Liver (tissue), 9 donors: ENCODE results near the gene NFE2L1. TPM values are rescaled to one million over a fixed set of nuclear protein-coding genes. Genes with fewer than 3 reads are reported as not detected.
A peak's percentile ranks its signal among the peaks of the same experiment; 100 is the strongest.

Experiments
- DNase-seq: peaks from one replicate; pipeline ENCODE4 v3.0.0-alpha.2; 2017; ENCODE audit warnings: low spot score
- H3K27ac ChIP-seq, 2 donors: one replicate each; pipeline ENCODE4 v1.7.0; 2013; ENCODE audit warnings: inconsistent platforms in 2 of 2, low read length in 2 of 2, control low read depth in 1 of 2, low read depth in 1 of 2, mild to moderate bottlenecking in 1 of 2
- H3K27me3 ChIP-seq, 4 donors: one replicate each; pipeline versions ENCODE4 v1.6.1 to v1.7.0; 2013; ENCODE audit warnings: low read length in 3 of 4, inconsistent platforms in 1 of 4, mild to moderate bottlenecking in 1 of 4, moderate library complexity in 1 of 4; ENCODE audit not compliant: control insufficient read depth in 4 of 4, insufficient read depth in 4 of 4
- H3K36me3 ChIP-seq, 4 donors: one replicate each; pipeline versions ENCODE4 v1.6.1 to v1.7.0; 2013; ENCODE audit warnings: low read length in 3 of 4, mild to moderate bottlenecking in 3 of 4, low read depth in 1 of 4, moderate library complexity in 1 of 4; ENCODE audit not compliant: control insufficient read depth in 4 of 4, insufficient read depth in 3 of 4
- H3K4me1 ChIP-seq, 4 donors: one replicate each; pipeline versions ENCODE4 v1.6.1 to v1.7.0; 2013; ENCODE audit warnings: low read length in 3 of 4, mild to moderate bottlenecking in 3 of 4, moderate library complexity in 1 of 4; ENCODE audit not compliant: control insufficient read depth in 4 of 4, insufficient read depth in 4 of 4
- H3K4me3 ChIP-seq, 3 donors: one replicate each; pipeline versions ENCODE4 v1.6.1 to v1.7.0; 2013; ENCODE audit warnings: low read length in 3 of 3, control low read depth in 1 of 3, low read depth in 1 of 3, mild to moderate bottlenecking in 1 of 3
- H3K9ac ChIP-seq, 2 donors: one replicate each; pipeline ENCODE4 v1.7.0; 2013; ENCODE audit warnings: low read length in 2 of 2, mild to moderate bottlenecking in 2 of 2, moderate library complexity in 2 of 2, control low read depth in 1 of 2, low read depth in 1 of 2
- H3K9me3 ChIP-seq, 4 donors: one replicate each; pipeline versions ENCODE4 v1.6.1 to v1.7.0; 2013; ENCODE audit warnings: low read length in 3 of 4; ENCODE audit not compliant: control insufficient read depth in 4 of 4
- ATF3 ChIP-seq: IDR thresholded peaks from 2 replicates; pipeline ENCODE4 v1.6.1; 2016; ENCODE audit warnings: antibody characterized with exemption
- EGR1 ChIP-seq, 2 donors: IDR thresholded peaks; 2 replicates each; pipeline ENCODE4 v1.6.1; 2016 to 2018; ENCODE audit warnings: antibody characterized with exemption in 2 of 2, low read depth in 2 of 2
- FOXA1 ChIP-seq: IDR thresholded peaks from 2 replicates; pipeline ENCODE4 v1.6.1; 2016; ENCODE audit warnings: antibody characterized with exemption
- HNF4A ChIP-seq, 2 donors: conservative IDR thresholded peaks; 2 replicates each; pipeline ENCODE4 v1.6.1; 2016; ENCODE audit warnings: antibody characterized with exemption in 2 of 2, mild to moderate bottlenecking in 2 of 2
- HNF4G ChIP-seq: IDR thresholded peaks from 2 replicates; pipeline ENCODE4 v1.6.1; 2016; ENCODE audit warnings: antibody characterized with exemption
- JUND ChIP-seq, 2 donors: IDR thresholded peaks; 2 replicates each; pipeline ENCODE4 v1.6.1; 2016; ENCODE audit warnings: antibody characterized with exemption in 2 of 2
- MAX ChIP-seq: IDR thresholded peaks from 2 replicates; pipeline ENCODE4 v1.6.1; 2016; ENCODE audit warnings: antibody characterized with exemption
- NR2F2 ChIP-seq: IDR thresholded peaks from 2 replicates; pipeline ENCODE4 v1.6.1; 2016; ENCODE audit warnings: antibody characterized with exemption
- RAD21 ChIP-seq, 2 donors: IDR thresholded peaks; 2 replicates each; pipeline ENCODE4 v1.6.1; 2016; ENCODE audit warnings: antibody characterized with exemption in 2 of 2, mild to moderate bottlenecking in 2 of 2
- REST ChIP-seq: IDR thresholded peaks from 2 replicates; pipeline ENCODE4 v1.6.1; 2016; ENCODE audit warnings: antibody characterized with exemption, mild to moderate bottlenecking
- RXRA ChIP-seq, 2 donors: IDR thresholded peaks; 2 replicates each; pipeline ENCODE4 v1.6.1; 2017 to 2018; ENCODE audit warnings: antibody characterized with exemption in 2 of 2, mild to moderate bottlenecking in 1 of 2
- TAF1 ChIP-seq: conservative IDR thresholded peaks from 2 replicates; pipeline ENCODE4 v1.6.1; 2016; ENCODE audit warnings: antibody characterized with exemption, mild to moderate bottlenecking
- YY1 ChIP-seq: IDR thresholded peaks from 2 replicates; pipeline ENCODE4 v1.6.1; 2016; ENCODE audit warnings: antibody characterized with exemption, mild to moderate bottlenecking
- WGBS: extraction: QIAGEN DNeasy Blood & Tissue Kit; methylation state at CpG from one replicate; pipeline ENCODE4 v1.1.7; 2013; 5-methylcytosine and 5-hydroxymethylcytosine counted together
- polyA plus RNA-seq, 2 donors: library from polyadenylated mRNA; stranded (reverse) in 1 of 2; unstranded in 1 of 2; fragments of 200-250 nt in 1 of 2; fragments of >200 nt in 1 of 2; fragmentation: Nextera tagmentation in 1 of 2; extraction: Ambion mirVana in 1 of 2; gene quantifications; one replicate each; pipeline versions ENCODE4 v1.2.1 to v1.2.3, GENCODE V29; 2013 to 2015
- total RNA-seq, 2 donors: library from RNA; depleted of rRNA; stranded (reverse); fragments of >200 nt; gene quantifications; one replicate each; pipeline ENCODE4 v1.2.3, GENCODE V29; 2014
- donor health status: healthy.
- donor health status: healthy.
- donor health status: healthy.
- donor health status: healthy.
- donor health status: healthy.

NFE2L1 gene
- total and polyA plus RNA-seq, 4 donors: 14.3 to 79.5 (median 57.6) TPM

- peak; percentile 47 for TF ChIP-seq REST
- no peak for TF ChIP-seq RAD21 (IDR thresholded peaks at IDR 0.05)
- TF ChIP-seq ATF3: no peak
- TF ChIP-seq HNF4G: peak; percentile 19
- TF ChIP-seq NR2F2: no peak
- TF ChIP-seq EGR1 (IDR thresholded peaks at IDR 0.05; ENCODE audit: low read depth in 2 of 2): no peak
- TF ChIP-seq JUND (IDR thresholded peaks at IDR 0.05): no peak
- TF ChIP-seq HNF4A (conservative IDR thresholded peaks at IDR 0.05): peak; percentile 67 to 82
- TF ChIP-seq MAX: no peak
These were observed 18.0 kb downstream of the NFE2L1 start (continued) for GRCh38 chr17:48066192-48066591.

GRCh38 chr17:48066656-48067055 lies 18.5 kb downstream of the NFE2L1 start:
- 43% methylated on average over 1 of the region's 1 CpG for WGBS
- H3K27me3 ChIP-seq: no peaks in the 10 kb centered on the region
- TF ChIP-seq MAX (no peak), YY1 (no peak), TAF1 (no peak)
- no peak overlapping the region for H3K4me3 ChIP-seq
- DNase-seq: no peak
- peaks cover 3 to 13% (median 7%) of the 10 kb centered on the region in 4 donors for H3K36me3 ChIP-seq
- no peaks in the 10 kb centered on the region for H3K9me3 ChIP-seq
- peaks cover 9 to 55% (median 48%) of the 10 kb centered on the region in 4 donors for H3K4me1 ChIP-seq
- H3K9ac ChIP-seq: peak overlapping the region in 1 of 2 donors; percentile 69
- H3K27ac ChIP-seq: peak overlapping the region; percentile 43 to 85

- TF ChIP-seq NR2F2 (no peak), JUND (IDR thresholded peaks at IDR 0.05) (no peak), TAF1 (no peak), RAD21 (IDR thresholded peaks at IDR 0.05) (no peak), HNF4G (no peak), FOXA1 (no peak), RXRA (IDR thresholded peaks at IDR 0.05) (no peak), MAX (no peak)
- peaks cover 0 to 9% (median 4%) of the 10 kb centered on the region in 4 donors for H3K36me3 ChIP-seq
- H3K27me3 ChIP-seq: no peaks in the 10 kb centered on the region
- DNase-seq: no peak
- H3K27ac ChIP-seq: peak overlapping the region; percentile 43 to 85
- WGBS: 94% methylated on average over 3 of the region's 3 CpGs
- no peaks in the 10 kb centered on the region for H3K9me3 ChIP-seq
- no peak overlapping the region for H3K4me3 ChIP-seq
- no peak overlapping the region for H3K9ac ChIP-seq
- peaks cover 9 to 55% (median 48%) of the 10 kb centered on the region in 4 donors for H3K4me1 ChIP-seq
These were observed 19.1 kb downstream of the NFE2L1 start for GRCh38 chr17:48067245-48067644.
